GM23338 (cell line): ENCODE data around the gene TSPAN13. TPM values are rescaled to one million over a fixed set of nuclear protein-coding genes. Genes with fewer than 3 reads are reported as not detected.
A peak's percentile ranks its signal among the peaks of the same experiment; 100 is the strongest.

Source experiments
- ATAC-seq: fragments of 200-7000 bp; cut with Tn5 transposase; 3 replicates; pipeline ENCODE4 v1.9.1; 2020
- DNase-seq: peaks from one replicate; pipeline ENCODE4 v3.0.0-alpha.2; 2015; ENCODE audit warnings: low spot score
- H2AFZ ChIP-seq: fragments of 200-600 bp; sonication (generic); 2 replicates; pipeline ENCODE4 v1.8.0; 2016; ENCODE audit warnings: antibody characterized with exemption, mild to moderate bottlenecking, moderate library complexity
- H3F3A ChIP-seq: fragments of 200-600 bp; sonication (generic); replicated peaks from 2 replicates; pipeline ENCODE4 v1.8.0; 2017; ENCODE audit warnings: antibody characterized with exemption, mixed run types, low read depth
- H3K27ac ChIP-seq: fragments of 200-600 bp; sonication (generic); 2 replicates; pipeline ENCODE4 v1.6.1; 2016; ENCODE audit warnings: low read depth
- H3K27me3 ChIP-seq: fragments of 200-600 bp; sonication (generic); 2 replicates; pipeline ENCODE4 v1.8.0; 2016; ENCODE audit warnings: mild to moderate bottlenecking, mixed run types, moderate library complexity; ENCODE audit not compliant: insufficient read depth
- H3K36me3 ChIP-seq: fragments of 200-600 bp; sonication (generic); 2 replicates; pipeline ENCODE4 v1.8.0; 2016; ENCODE audit warnings: mild to moderate bottlenecking; ENCODE audit not compliant: insufficient read depth
- H3K4me1 ChIP-seq: fragments of 200-600 bp; sonication (generic); 2 replicates; pipeline ENCODE4 v1.8.0; 2016; ENCODE audit warnings: mild to moderate bottlenecking, moderate library complexity; ENCODE audit not compliant: insufficient read depth
- H3K4me2 ChIP-seq: fragments of 200-600 bp; sonication (generic); 2 replicates; pipeline ENCODE4 v1.7.1; 2017; ENCODE audit warnings: mixed run types
- H3K4me3 ChIP-seq: fragments of 200-600 bp; sonication (generic); 2 replicates; pipeline ENCODE4 v1.6.1; 2016; ENCODE audit warnings: mixed run types
- H3K79me2 ChIP-seq: fragments of 200-600 bp; sonication (generic); replicated peaks from 2 replicates; pipeline ENCODE4 v1.8.0; 2017; ENCODE audit warnings: mild to moderate bottlenecking; ENCODE audit not compliant: insufficient read depth
- H3K9me2 ChIP-seq: fragments of 200-600 bp; sonication (generic); 2 replicates; pipeline ENCODE4 v1.8.0; 2017; ENCODE audit not compliant: insufficient read depth
- H4K20me1 ChIP-seq: fragments of 200-600 bp; sonication (generic); replicated peaks from 2 replicates; pipeline ENCODE4 v1.8.0; 2017; ENCODE audit warnings: mild to moderate bottlenecking; ENCODE audit not compliant: insufficient read depth
- H3K27ac Mint-ChIP-seq: 2 replicates; pipeline ENCODE4 v1.8.0; 2020; ENCODE audit warnings: inconsistent platforms, mild to moderate bottlenecking, moderate library complexity, mixed read lengths
- H3K27me3 Mint-ChIP-seq: 3 replicates; pipeline ENCODE4 v1.8.0; 2022; ENCODE audit warnings: low read depth, mild to moderate bottlenecking, moderate library complexity, mixed read lengths, inconsistent platforms; ENCODE audit not compliant: insufficient read depth, poor library complexity
- H3K36me3 Mint-ChIP-seq: 3 replicates; pipeline ENCODE4 v1.8.0; 2021; ENCODE audit warnings: low read depth, mild to moderate bottlenecking, inconsistent platforms, moderate library complexity, mixed read lengths
- H3K4me1 Mint-ChIP-seq: 3 replicates; pipeline ENCODE4 v1.8.0; 2020; ENCODE audit warnings: mild to moderate bottlenecking, inconsistent platforms, mixed read lengths
- H3K4me3 Mint-ChIP-seq: 3 replicates; pipeline ENCODE4 v1.8.0; 2021; ENCODE audit warnings: moderate library complexity, mild to moderate bottlenecking, inconsistent platforms, mixed read lengths
- H3K9me3 Mint-ChIP-seq: 3 replicates; pipeline ENCODE4 v1.8.0; 2020; ENCODE audit warnings: moderate library complexity, mild to moderate bottlenecking, inconsistent platforms, mixed read lengths
- CREB1 ChIP-seq: fragments of 250-450 bp; sonication (Bioruptor Pico); IDR thresholded peaks from 2 replicates; pipeline ENCODE4 v1.5.0; 2020; ENCODE audit warnings: low read depth, mild to moderate bottlenecking, moderate library complexity
- CTCF ChIP-seq, 2 experiments: fragments of 200-600 bp in 1 of 2; sonication (generic) in 1 of 2; conservative IDR thresholded peaks; 2 replicates each; pipeline versions ENCODE4 v1.5.1 to v1.6.1; 2016 to 2017; ENCODE audit warnings: antibody characterized with exemption in 2 of 2, low read depth in 2 of 2, mild to moderate bottlenecking in 2 of 2, moderate library complexity in 1 of 2
- EZH2 ChIP-seq: fragments of 200-600 bp; sonication (generic); IDR thresholded peaks from one replicate; pipeline ENCODE4 v1.8.0; 2017; ENCODE audit warnings: antibody characterized with exemption, mild to moderate bottlenecking, low read depth; ENCODE audit not compliant: unreplicated experiment
- EZH2phosphoT487 ChIP-seq: fragments of 200-600 bp; sonication (generic); IDR thresholded peaks from one replicate; pipeline ENCODE4 v1.8.1; 2018; ENCODE audit warnings: antibody characterized with exemption; ENCODE audit not compliant: unreplicated experiment
- JUNB ChIP-seq: IDR thresholded peaks from one replicate; pipeline ENCODE4 v1.6.1; 2016; ENCODE audit warnings: antibody characterized with exemption; ENCODE audit not compliant: unreplicated experiment
- NANOG ChIP-seq: IDR thresholded peaks from 2 replicates; pipeline ENCODE4 v1.6.1; 2016; ENCODE audit warnings: antibody characterized with exemption, borderline replicate concordance
- POLR2AphosphoS5 ChIP-seq: IDR thresholded peaks from 2 replicates; pipeline ENCODE4 v1.6.1; 2016; ENCODE audit warnings: antibody characterized with exemption, low read depth
- STAT1 ChIP-seq: IDR thresholded peaks from one replicate; pipeline ENCODE4 v1.6.1; 2016; ENCODE audit warnings: antibody characterized with exemption; ENCODE audit not compliant: unreplicated experiment
- ZNF114 ChIP-seq: fragments of 250-450 bp; sonication (Bioruptor Pico); IDR thresholded peaks from 2 replicates; pipeline ENCODE4 v1.5.0; 2020; ENCODE audit warnings: mild to moderate bottlenecking, moderate library complexity
- ZNF331 ChIP-seq: fragments of 250-450 bp; sonication (Bioruptor Pico); IDR thresholded peaks from 2 replicates; pipeline ENCODE4 v1.5.0; 2020; ENCODE audit warnings: low read depth, mild to moderate bottlenecking, moderate library complexity
- ZNF462 ChIP-seq: fragments of 250-450 bp; sonication (Bioruptor Pico); IDR thresholded peaks from 2 replicates; pipeline ENCODE4 v1.5.0; 2020; ENCODE audit warnings: mild to moderate bottlenecking, moderate library complexity
- polyA plus RNA-seq: library from polyadenylated mRNA; unstranded; fragments of >200 nt; fragmentation: Nextera tagmentation; extraction: Ambion mirVana; gene quantifications from 2 replicates; pipeline ENCODE4 v1.2.1, GENCODE V29; 2016
- total RNA-seq: library from RNA; depleted of rRNA; stranded (reverse); fragments of >200 nt; shearing (Covaris generic); gene quantifications from 2 replicates; pipeline ENCODE4 v1.2.3, GENCODE V29; 2014
- TF ChIP-seq, protein P1 (sequence below): IDR thresholded peaks from one replicate; pipeline ENCODE4 v1.6.1; 2018; ENCODE audit warnings: antibody characterized with exemption; ENCODE audit not compliant: unreplicated experiment
- TF ChIP-seq, protein P2 (sequence below): IDR thresholded peaks from 2 replicates; pipeline ENCODE4 v1.6.1; 2016; ENCODE audit warnings: antibody characterized with exemption

The TSPAN13 gene
- total and polyA plus RNA-seq, 2 experiments from 2014 or later = 27.6 to 40.9 TPM

- Histone ChIP-seq H3K9me2 (no peaks in the 10 kb centered on the region), H3K79me2 (peaks cover 54% of the 10 kb centered on the region), H3K4me1 (peaks cover 21% of the 10 kb centered on the region), H3F3A (no peaks in the 10 kb centered on the region), H3K27ac (no peak overlapping the region), H3K36me3 (no peaks in the 10 kb centered on the region), H4K20me1 (peaks cover 14% of the 10 kb centered on the region), H3K4me2 (peak overlapping the region; percentile 95), H3K4me3 (peak overlapping the region; percentile 86), H2AFZ (peak overlapping the region; percentile 96; the same call in 1 of the 2 replicates), H3K27me3 (peaks cover 13% of the 10 kb centered on the region)
- Mint-ChIP-seq H3K27me3 (peaks cover 9% of the 10 kb centered on the region), H3K36me3 (no peaks in the 10 kb centered on the region; the same call in 2 of the 3 replicates), H3K4me3 (peak overlapping the region; percentile 89), H3K27ac (no peak overlapping the region), H3K4me1 (peaks cover 33% of the 10 kb centered on the region), H3K9me3 (no peaks in the 10 kb centered on the region; the same call in 2 of the 3 replicates)
- ATAC-seq (no peak), DNase-seq (no peak)
- TF ChIP-seq ZNF114 (no peak), NANOG (no peak), STAT1 (no peak), ZNF462 (CRISPR knock-in tag) (no peak), ZNF331 (no peak), CREB1 (CRISPR knock-in tag) (no peak), JUNB (no peak), EZH2phosphoT487 (no peak), POLR2AphosphoS5 (no peak), CTCF (conservative IDR thresholded peaks at IDR 0.05; ENCODE audit: low read depth in 2 of 2) (no peak), EZH2 (no peak)
- TF ChIP-seq, protein P1, sequence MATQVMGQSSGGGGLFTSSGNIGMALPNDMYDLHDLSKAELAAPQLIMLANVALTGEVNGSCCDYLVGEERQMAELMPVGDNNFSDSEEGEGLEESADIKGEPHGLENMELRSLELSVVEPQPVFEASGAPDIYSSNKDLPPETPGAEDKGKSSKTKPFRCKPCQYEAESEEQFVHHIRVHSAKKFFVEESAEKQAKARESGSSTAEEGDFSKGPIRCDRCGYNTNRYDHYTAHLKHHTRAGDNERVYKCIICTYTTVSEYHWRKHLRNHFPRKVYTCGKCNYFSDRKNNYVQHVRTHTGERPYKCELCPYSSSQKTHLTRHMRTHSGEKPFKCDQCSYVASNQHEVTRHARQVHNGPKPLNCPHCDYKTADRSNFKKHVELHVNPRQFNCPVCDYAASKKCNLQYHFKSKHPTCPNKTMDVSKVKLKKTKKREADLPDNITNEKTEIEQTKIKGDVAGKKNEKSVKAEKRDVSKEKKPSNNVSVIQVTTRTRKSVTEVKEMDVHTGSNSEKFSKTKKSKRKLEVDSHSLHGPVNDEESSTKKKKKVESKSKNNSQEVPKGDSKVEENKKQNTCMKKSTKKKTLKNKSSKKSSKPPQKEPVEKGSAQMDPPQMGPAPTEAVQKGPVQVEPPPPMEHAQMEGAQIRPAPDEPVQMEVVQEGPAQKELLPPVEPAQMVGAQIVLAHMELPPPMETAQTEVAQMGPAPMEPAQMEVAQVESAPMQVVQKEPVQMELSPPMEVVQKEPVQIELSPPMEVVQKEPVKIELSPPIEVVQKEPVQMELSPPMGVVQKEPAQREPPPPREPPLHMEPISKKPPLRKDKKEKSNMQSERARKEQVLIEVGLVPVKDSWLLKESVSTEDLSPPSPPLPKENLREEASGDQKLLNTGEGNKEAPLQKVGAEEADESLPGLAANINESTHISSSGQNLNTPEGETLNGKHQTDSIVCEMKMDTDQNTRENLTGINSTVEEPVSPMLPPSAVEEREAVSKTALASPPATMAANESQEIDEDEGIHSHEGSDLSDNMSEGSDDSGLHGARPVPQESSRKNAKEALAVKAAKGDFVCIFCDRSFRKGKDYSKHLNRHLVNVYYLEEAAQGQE = no peak
- TF ChIP-seq, protein P2, sequence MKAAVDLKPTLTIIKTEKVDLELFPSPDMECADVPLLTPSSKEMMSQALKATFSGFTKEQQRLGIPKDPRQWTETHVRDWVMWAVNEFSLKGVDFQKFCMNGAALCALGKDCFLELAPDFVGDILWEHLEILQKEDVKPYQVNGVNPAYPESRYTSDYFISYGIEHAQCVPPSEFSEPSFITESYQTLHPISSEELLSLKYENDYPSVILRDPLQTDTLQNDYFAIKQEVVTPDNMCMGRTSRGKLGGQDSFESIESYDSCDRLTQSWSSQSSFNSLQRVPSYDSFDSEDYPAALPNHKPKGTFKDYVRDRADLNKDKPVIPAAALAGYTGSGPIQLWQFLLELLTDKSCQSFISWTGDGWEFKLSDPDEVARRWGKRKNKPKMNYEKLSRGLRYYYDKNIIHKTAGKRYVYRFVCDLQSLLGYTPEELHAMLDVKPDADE = no peak
These were observed 1.3 kb downstream of the TSPAN13 start for GRCh38 chr7:16754856-16755317.
